HepG2 (cell line): ENCODE results near the gene UNC50. TPM values are rescaled to one million over a fixed set of nuclear protein-coding genes. Genes with fewer than 3 reads are reported as not detected.
A peak's percentile ranks its signal among the peaks of the same experiment; 100 is the strongest.

Source experiments
- AKNA ChIP-seq: sonication (generic); formaldehyde crosslinking; IDR thresholded peaks from 2 replicates; pipeline ENCODE4 v1.4.0; 2020; ENCODE audit warnings: missing genetic modification reagents, borderline replicate concordance
- ATRX ChIP-seq: sonication (generic); formaldehyde crosslinking; IDR thresholded peaks from 2 replicates; pipeline ENCODE4 v1.4.0; 2020; ENCODE audit warnings: missing genetic modification reagents, borderline replicate concordance
- GATAD2A ChIP-seq: IDR thresholded peaks from 2 replicates; pipeline ENCODE4 v1.6.1; 2016
- GMEB1 ChIP-seq: sonication (generic); formaldehyde crosslinking; IDR thresholded peaks from 2 replicates; pipeline ENCODE4 v1.5.1; 2020; ENCODE audit warnings: missing genetic modification reagents, mild to moderate bottlenecking, borderline replicate concordance
- MTF1 ChIP-seq: sonication (generic); formaldehyde crosslinking; IDR thresholded peaks from 2 replicates; pipeline ENCODE4 v1.5.0; 2020; ENCODE audit warnings: missing genetic modification reagents
- PHF21A ChIP-seq: sonication (generic); formaldehyde crosslinking; IDR thresholded peaks from 2 replicates; pipeline ENCODE4 v1.5.0; 2020; ENCODE audit warnings: mild to moderate bottlenecking, missing genetic modification reagents
- PRDM10 ChIP-seq: sonication (generic); formaldehyde crosslinking; IDR thresholded peaks from 2 replicates; pipeline ENCODE4 v1.4.0; 2020; ENCODE audit warnings: low read depth, missing genetic modification reagents
- PRMT3 ChIP-seq: sonication (generic); formaldehyde crosslinking; IDR thresholded peaks from 2 replicates; pipeline ENCODE4 v1.8.1; 2022; ENCODE audit warnings: low read depth, mild to moderate bottlenecking, moderate library complexity, missing genetic modification reagents, borderline replicate concordance
- RFX1 ChIP-seq: fragments of 450-650 bp; IDR thresholded peaks from 2 replicates; pipeline ENCODE4 v1.6.1; 2017
- SMARCE1 ChIP-seq: fragments of 450-650 bp; IDR thresholded peaks from 2 replicates; pipeline ENCODE4 v1.6.1; 2017; ENCODE audit warnings: borderline replicate concordance
- SOX13 ChIP-seq, 3 experiments: fragments of 450-650 bp in 1 of 3; sonication (generic) in 1 of 3; formaldehyde crosslinking in 1 of 3; IDR thresholded peaks in 2 of 3; conservative IDR thresholded peaks in 1 of 3; 2 replicates each; pipeline versions ENCODE4 v1.5.0 to v1.6.1; 2016 to 2020; ENCODE audit warnings: antibody characterized with exemption in 1 of 3, mild to moderate bottlenecking in 1 of 3, missing compliant biosample characterization in 1 of 3, missing genetic modification reagents in 1 of 3, moderate library complexity in 1 of 3
- ZFP41 ChIP-seq: sonication (generic); formaldehyde crosslinking; IDR thresholded peaks from 2 replicates; pipeline ENCODE4 v1.4.0; 2020; ENCODE audit warnings: mild to moderate bottlenecking, missing genetic modification reagents, borderline replicate concordance
- ZKSCAN5 ChIP-seq: sonication (generic); formaldehyde crosslinking; IDR thresholded peaks from 2 replicates; pipeline ENCODE4 v1.5.1; 2020; ENCODE audit warnings: mild to moderate bottlenecking, missing genetic modification reagents
- ZNF20 ChIP-seq: sonication (generic); formaldehyde crosslinking; IDR thresholded peaks from 2 replicates; pipeline ENCODE4 v1.4.0; 2020; ENCODE audit warnings: mild to moderate bottlenecking, moderate library complexity, missing genetic modification reagents
- ZNF547 ChIP-seq: sonication (generic); formaldehyde crosslinking; IDR thresholded peaks from 2 replicates; pipeline ENCODE4 v1.5.1; 2020; ENCODE audit warnings: mild to moderate bottlenecking, missing genetic modification reagents
- ZNF629 ChIP-seq: sonication (generic); formaldehyde crosslinking; conservative IDR thresholded peaks from 2 replicates; pipeline ENCODE4 v1.5.0; 2020; ENCODE audit warnings: missing genetic modification reagents
- ZNF747 ChIP-seq: sonication (generic); formaldehyde crosslinking; IDR thresholded peaks from 2 replicates; pipeline ENCODE4 v1.8.1; 2023; ENCODE audit warnings: missing genetic modification reagents, mild to moderate bottlenecking, borderline replicate concordance
- ZNF816 ChIP-seq: sonication (generic); formaldehyde crosslinking; IDR thresholded peaks from 2 replicates; pipeline ENCODE4 v1.8.0; 2022; ENCODE audit warnings: missing genetic modification reagents, mild to moderate bottlenecking, borderline replicate concordance
- polyA plus RNA-seq, 8 experiments: library from polyadenylated mRNA; depleted of rRNA in 3 of 8; stranded (reverse) in 7 of 8; unstranded in 1 of 8; fragments of >200 nt; fragmentation: Illumina TruSeq in 4 of 8; extraction: Trizol in 4 of 8; gene quantifications; 2 replicates each; pipeline versions ENCODE4 v1.2.1 to v1.2.3, GENCODE V29; 2011 to 2016; ENCODE audit warnings: low read depth in 4 of 8, missing spikeins in 1 of 8, mixed read lengths in 1 of 8; ENCODE audit not compliant: insufficient read depth in 1 of 8
- total RNA-seq, 5 experiments: library from RNA; depleted of rRNA; stranded (reverse); fragments of >200 nt; fragmentation: Illumina TruSeq; extraction: Trizol; gene quantifications; 2 replicates each; pipeline ENCODE4 v1.2.3, GENCODE V29; 2016; ENCODE audit warnings: low read depth in 1 of 5

The UNC50 gene
- total and polyA plus RNA-seq, 2 of the 13 experiments (the other 11 are each of a cell fraction or from before 2014, with no cell fraction given) = 92.6 to 95.6 TPM

DNA sequence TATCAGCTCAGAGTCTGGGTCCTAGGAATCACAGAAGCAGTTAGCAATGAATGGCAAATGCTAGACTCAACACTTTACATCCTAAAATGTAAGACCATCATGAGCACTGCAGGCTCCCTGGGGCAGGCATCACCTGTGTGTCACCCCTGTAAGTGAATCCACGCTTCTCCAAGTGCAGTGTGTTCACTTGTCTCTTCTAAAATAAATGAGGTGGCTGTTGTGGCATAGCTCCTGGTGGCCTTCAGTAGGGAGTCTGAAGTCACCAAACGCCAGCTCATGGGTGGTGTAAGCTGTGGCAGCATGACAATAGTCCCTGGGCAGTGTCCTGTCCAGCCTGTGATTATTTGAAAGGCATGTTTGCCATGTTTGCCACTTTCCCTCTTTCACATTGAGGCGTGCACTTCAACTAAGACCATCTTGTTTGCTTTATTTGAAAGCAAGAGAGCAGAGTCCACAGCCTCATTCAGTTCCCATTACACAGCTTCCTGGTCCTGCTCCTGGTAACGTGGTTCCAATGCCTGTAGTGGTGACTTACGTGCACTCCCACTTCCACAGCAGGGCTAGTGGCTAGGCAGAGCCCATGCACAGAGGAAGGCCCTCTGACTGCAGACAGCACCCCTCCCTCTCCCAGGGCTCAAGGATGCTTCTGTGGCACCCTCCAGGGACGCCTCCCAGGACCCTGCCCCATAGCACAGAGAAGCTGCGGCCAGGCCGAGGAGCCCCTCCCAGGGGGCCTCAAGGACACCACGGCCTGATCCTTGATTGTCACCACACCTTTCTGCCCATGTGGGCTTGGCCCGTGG, 24.4 kb upstream of the UNC50 start (continued):
- TF ChIP-seq MTF1 (CRISPR knock-in tag) (no peak), PRMT3 (CRISPR knock-in tag) (no peak), ZNF629 (CRISPR knock-in tag) (peak; percentile 84), PRDM10 (CRISPR knock-in tag) (no peak), AKNA (no peak), GATAD2A (CRISPR knock-in tag) (peak; percentile 86), ZNF747 (CRISPR knock-in tag) (no peak; the same call in 1 of the 2 replicates), ZKSCAN5 (CRISPR knock-in tag) (no peak), ZNF547 (CRISPR knock-in tag) (peak; percentile 71; the same call in 1 of the 2 replicates), GMEB1 (peak; percentile 60; the same call in 1 of the 2 replicates), ZFP41 (CRISPR knock-in tag) (0 out of 2 replicates have a peak, but pooled peaks have one; percentile 65), ATRX (CRISPR knock-in tag) (no peak), SOX13 (IDR thresholded peaks at IDR 0.05) (no peak), SOX13 (CRISPR knock-in tag; conservative IDR thresholded peaks at IDR 0.05 in 1 of 2, IDR thresholded peaks at IDR 0.05 in 1 of 2) (peak in 1 of 2 experiments; percentile 84; a peak in 2 of 4 replicates), ZNF816 (no peak; the same call in 1 of the 2 replicates), PHF21A (CRISPR knock-in tag) (peak; percentile 66; the same call in 1 of the 2 replicates), ZNF20 (CRISPR knock-in tag) (no peak), RFX1 (no peak), SMARCE1 (no peak)
